ENCODE data around the gene CDNF.

DNA sequence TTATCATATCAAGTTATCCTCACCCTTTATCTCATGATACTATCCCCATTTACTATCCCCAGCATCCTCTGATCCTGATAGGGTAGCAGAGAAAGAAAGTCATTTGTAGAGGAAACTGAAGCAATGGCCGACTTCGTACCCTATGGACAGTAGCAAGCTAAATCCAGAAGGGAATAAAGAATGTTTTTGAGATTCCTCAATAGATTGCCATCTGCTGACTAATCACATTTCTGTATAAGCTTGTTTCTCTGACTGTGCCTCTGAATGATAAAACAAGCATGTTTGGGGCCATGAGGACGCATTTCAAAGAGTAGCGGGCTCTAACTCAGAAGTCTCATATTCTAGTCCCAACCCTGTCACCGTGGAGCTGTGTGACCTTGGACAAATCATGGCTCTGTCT is 49.9 kb downstream of the CDNF start:
- TF ChIP-seq, protein P1, sequence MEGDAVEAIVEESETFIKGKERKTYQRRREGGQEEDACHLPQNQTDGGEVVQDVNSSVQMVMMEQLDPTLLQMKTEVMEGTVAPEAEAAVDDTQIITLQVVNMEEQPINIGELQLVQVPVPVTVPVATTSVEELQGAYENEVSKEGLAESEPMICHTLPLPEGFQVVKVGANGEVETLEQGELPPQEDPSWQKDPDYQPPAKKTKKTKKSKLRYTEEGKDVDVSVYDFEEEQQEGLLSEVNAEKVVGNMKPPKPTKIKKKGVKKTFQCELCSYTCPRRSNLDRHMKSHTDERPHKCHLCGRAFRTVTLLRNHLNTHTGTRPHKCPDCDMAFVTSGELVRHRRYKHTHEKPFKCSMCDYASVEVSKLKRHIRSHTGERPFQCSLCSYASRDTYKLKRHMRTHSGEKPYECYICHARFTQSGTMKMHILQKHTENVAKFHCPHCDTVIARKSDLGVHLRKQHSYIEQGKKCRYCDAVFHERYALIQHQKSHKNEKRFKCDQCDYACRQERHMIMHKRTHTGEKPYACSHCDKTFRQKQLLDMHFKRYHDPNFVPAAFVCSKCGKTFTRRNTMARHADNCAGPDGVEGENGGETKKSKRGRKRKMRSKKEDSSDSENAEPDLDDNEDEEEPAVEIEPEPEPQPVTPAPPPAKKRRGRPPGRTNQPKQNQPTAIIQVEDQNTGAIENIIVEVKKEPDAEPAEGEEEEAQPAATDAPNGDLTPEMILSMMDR (IDR thresholded peaks at IDR 0.05) = no peak
- no peak for TF ChIP-seq POLR2AphosphoS5 (IDR thresholded peaks at IDR 0.05; ENCODE audit: low read depth, low read length)
- TF ChIP-seq REST (IDR thresholded peaks at IDR 0.05; ENCODE audit: insufficient read depth in 1 of 2, low read depth in 2 of 2, low read length in 1 of 2) = no peak
- TF ChIP-seq SIN3A (IDR thresholded peaks at IDR 0.05; ENCODE audit: borderline replicate concordance, insufficient read depth, low read depth, low read length) = no peak
- no peak for TF ChIP-seq TCF7L2 (IDR thresholded peaks at IDR 0.05; ENCODE audit: low read depth, low read length)
